HepG2 (cell line): ENCODE results near the gene WDR13. TPM values are rescaled to one million over a fixed set of nuclear protein-coding genes. Genes with fewer than 3 reads are reported as not detected.

Experiments used
- ATAC-seq: fragments of 200-7000 bp; cut with Tn5 transposase; 3 replicates; pipeline ENCODE4 v1.9.1; 2020; ENCODE audit warnings: mild to moderate bottlenecking, moderate library complexity
- BruUV-seq: library from RNA; stranded (reverse); fragments of 400-500 nt; replicated peaks from 2 replicates; lab custom pipeline; 2021; lab: Mats Ljungman, UMichigan
- CTCF ChIA-PET: fragments of 300-600 bp; formaldehyde crosslinking; extraction: SDS; loops from one replicate; lab custom pipeline; 2021; ENCODE audit warnings: low total read pairs, inconsistent platforms, low intra/inter-chr PET ratio; lab: Yijun Ruan, JAX
- POLR2A ChIA-PET: fragments of 350-600 bp; sonication (Branson Sonifier 250); formaldehyde crosslinking; loops from one replicate; lab custom pipeline; 2020; ENCODE audit warnings: antibody characterized with exemption, inconsistent platforms; lab: Yijun Ruan, JAX
- DNase-seq: peaks from one replicate; pipeline ENCODE4 v3.0.0-alpha.2; 2015; ENCODE audit warnings: low spot score
- FAIRE-seq: peaks from 3 replicates; lab custom pipeline; 2011; peaks lifted over from hg19 to GRCh38; lab: Jason Lieb, UNC
- H2AFZ ChIP-seq: one replicate; pipeline ENCODE4 v1.6.1; 2011; ENCODE audit warnings: low read length, inconsistent platforms
- H3K27ac ChIP-seq: fragments of 300-600 bp; 3 replicates; pipeline ENCODE4 v1.8.0; 2011; ENCODE audit warnings: mixed run types, mild to moderate bottlenecking, mixed read lengths, low read length, inconsistent platforms; ENCODE audit not compliant: insufficient read depth; ENCODE audit errors: extremely low read length
- H3K27me3 ChIP-seq, 2 experiments: fragments of 200-600 bp in 1 of 2; 2 replicates in 1 of 2; 3 replicates in 1 of 2; pipeline versions ENCODE4 v1.6.0 to v1.8.0; 2011; ENCODE audit warnings: low read length in 2 of 2, mild to moderate bottlenecking in 2 of 2, moderate library complexity in 2 of 2, inconsistent platforms in 1 of 2; ENCODE audit not compliant: insufficient read depth in 2 of 2, control insufficient read depth in 1 of 2
- H3K36me3 ChIP-seq, 2 experiments: fragments of 200-600 bp in 1 of 2; replicated peaks in 1 of 2; 2 replicates in 1 of 2; 3 replicates in 1 of 2; pipeline versions ENCODE4 v1.5.1 to v1.8.0; 2011; ENCODE audit warnings: low read length in 2 of 2, inconsistent platforms in 1 of 2; ENCODE audit not compliant: insufficient read depth in 2 of 2, control insufficient read depth in 1 of 2
- H3K4me1 ChIP-seq: 2 replicates; pipeline ENCODE4 v1.5.1; 2012; ENCODE audit warnings: low read length, inconsistent platforms; ENCODE audit not compliant: insufficient read depth
- H3K4me2 ChIP-seq: 2 replicates; pipeline ENCODE4 v1.6.0; 2011; ENCODE audit warnings: low read depth, low read length, inconsistent platforms
- H3K4me3 ChIP-seq, 3 experiments: fragments of 200-600 bp in 1 of 3; sonication (generic), shearing (Covaris generic) in 1 of 3; replicated peaks in 1 of 3; 2 replicates each; pipeline ENCODE4 v1.5.1; 2011 to 2016; ENCODE audit warnings: low read length in 3 of 3, inconsistent platforms in 2 of 3, low read depth in 2 of 3, mild to moderate bottlenecking in 2 of 3, control low read depth in 1 of 3, mixed read lengths in 1 of 3; ENCODE audit not compliant: insufficient read depth in 1 of 3
- H3K79me2 ChIP-seq: one replicate; pipeline ENCODE4 v1.6.1; 2011; ENCODE audit warnings: low read length, inconsistent platforms; ENCODE audit not compliant: insufficient read depth
- H3K9ac ChIP-seq: 2 replicates; pipeline ENCODE4 v1.6.0; 2011; ENCODE audit warnings: mild to moderate bottlenecking, low read depth, low read length, inconsistent platforms; ENCODE audit not compliant: insufficient read depth
- H3K9me3 ChIP-seq: 2 replicates; pipeline ENCODE4 v1.5.1; 2012; ENCODE audit warnings: mild to moderate bottlenecking, low read length
- H4K20me1 ChIP-seq: 2 replicates; pipeline ENCODE4 v1.6.0; 2011; ENCODE audit warnings: inconsistent platforms, mild to moderate bottlenecking, low read length, moderate library complexity; ENCODE audit not compliant: insufficient read depth
- DZIP1 ChIP-seq: sonication (generic); formaldehyde crosslinking; IDR thresholded peaks from 2 replicates; pipeline ENCODE4 v1.5.0; 2020; ENCODE audit warnings: mild to moderate bottlenecking, missing genetic modification reagents
- PRDM10 ChIP-seq: sonication (generic); formaldehyde crosslinking; IDR thresholded peaks from 2 replicates; pipeline ENCODE4 v1.4.0; 2020; ENCODE audit warnings: low read depth, missing genetic modification reagents
- STAG1 ChIP-seq: sonication (generic); formaldehyde crosslinking; IDR thresholded peaks from 2 replicates; pipeline ENCODE4 v1.4.0; 2020; ENCODE audit warnings: missing genetic modification reagents
- TRAFD1 ChIP-seq: sonication (generic); formaldehyde crosslinking; IDR thresholded peaks from 2 replicates; pipeline ENCODE4 v1.5.1; 2020; ENCODE audit warnings: missing genetic modification reagents, mild to moderate bottlenecking, borderline replicate concordance
- ZNF292 ChIP-seq: sonication (generic); formaldehyde crosslinking; IDR thresholded peaks from 2 replicates; pipeline ENCODE4 v1.8.1; 2022; ENCODE audit warnings: mild to moderate bottlenecking, low read depth, missing genetic modification reagents, borderline replicate concordance
- WGBS: methylation state at CpG from one replicate; pipeline ENCODE4 v1.1.6; 2017; ENCODE audit warnings: low lambda C conversion rate; 5-methylcytosine and 5-hydroxymethylcytosine counted together
- in situ Hi-C: cut with HindIII; loops from 2 replicates; pipeline ENCODE4 v1.10.0; 2017; ENCODE audit warnings: low pct_unique_long_range_greater_than_20kb; ENCODE audit not compliant: extremely low pct_ligation_motif_present
- intact Hi-C: fragments of 100-400 bp; cut with micrococcal nuclease; formaldehyde crosslinking; loops from one replicate; pipeline ENCODE4 v1.10.0; 2022; ENCODE audit not compliant: unreplicated experiment
- polyA plus RNA-seq, 8 experiments: library from polyadenylated mRNA; depleted of rRNA in 3 of 8; stranded (reverse) in 7 of 8; unstranded in 1 of 8; fragments of >200 nt; fragmentation: Illumina TruSeq in 4 of 8; extraction: Trizol in 4 of 8; gene quantifications; 2 replicates each; pipeline versions ENCODE4 v1.2.1 to v1.2.3, GENCODE V29; 2011 to 2016; ENCODE audit warnings: low read depth in 4 of 8, missing spikeins in 1 of 8, mixed read lengths in 1 of 8; ENCODE audit not compliant: insufficient read depth in 1 of 8
- total RNA-seq, 5 experiments: library from RNA; depleted of rRNA; stranded (reverse); fragments of >200 nt; fragmentation: Illumina TruSeq; extraction: Trizol; gene quantifications; 2 replicates each; pipeline ENCODE4 v1.2.3, GENCODE V29; 2016; ENCODE audit warnings: low read depth in 1 of 5

Gene WDR13
- total and polyA plus RNA-seq, 2 of the 13 experiments (the other 11 are each of a cell fraction or from before 2014, with no cell fraction given) = 28.7 to 37.1 TPM

GRCh38 chrX:48631376-48632090 is 34.2 kb downstream of the WDR13 start (continued):
- 0 out of 2 replicates have a peak, but pooled peaks have one; percentile 34 for TF ChIP-seq ZNF292 (CRISPR knock-in tag)
- peak; percentile 80 for TF ChIP-seq STAG1 (CRISPR knock-in tag)
- TF ChIP-seq DZIP1 (CRISPR knock-in tag) = no peak

- ATAC-seq = no peak
- H3K27me3 ChIP-seq = no peaks in the 10 kb centered on the region
- peak overlapping the region; percentile 27 for H2AFZ ChIP-seq
- peaks cover 9% of the 10 kb centered on the region for H3K4me1 ChIP-seq
- intact Hi-C loops (loop anchor here (10.0 kb wide), 1 partner anchor 123 kb away; no protein-coding TSS in a partner anchor), in situ Hi-C loops (no loop called here)
- H3K27ac ChIP-seq = no peak overlapping the region
- no peak for FAIRE-seq
- 58% methylated on average over 7 of the region's 10 CpGs for WGBS
- H3K79me2 ChIP-seq = no peaks in the 10 kb centered on the region
- H3K4me2 ChIP-seq = peak overlapping the region; percentile 69
- POLR2A ChIA-PET = no interaction called here
- H3K36me3 ChIP-seq = no peaks in the 10 kb centered on the region
- no peaks in the 10 kb centered on the region for H3K9me3 ChIP-seq
- no peaks in the 10 kb centered on the region for H4K20me1 ChIP-seq
- no peak for DNase-seq
- TF ChIP-seq TRAFD1 (CRISPR knock-in tag) (no peak), PRDM10 (CRISPR knock-in tag) (peak; percentile 54; the same call in 1 of the 2 replicates)
- no TSS peak for BruUV-seq
- CTCF ChIA-PET = no interaction called here
- peak overlapping the region in 1 of 3 experiments; percentile 46; a peak in 2 of 6 replicates for H3K4me3 ChIP-seq
- H3K9ac ChIP-seq = no peak overlapping the region
Measured at GRCh38 chrX:48632207-48632606, 34.9 kb downstream of the WDR13 start.
